ENCODE results near the gene EZR. TPM values are rescaled to one million over a fixed set of nuclear protein-coding genes. Genes with fewer than 3 reads are reported as not detected.

Gene EZR
- total RNA-seq, 1 experiment from 2014 or later = 375 TPM

GRCh38 chr6:158830736-158831135 is 11.6 kb upstream of the EZR start:
- no peak overlapping the region for H3K4me3 Mint-ChIP-seq
- DNase-seq = no peak

More at GRCh38 chr6:158830736-158831135, 11.6 kb upstream of the EZR start:
- H3K23me2 ChIP-seq (ENCODE audit: insufficient read length, low read depth, low read length, poor library complexity, severe bottlenecking) = no peaks in the 10 kb centered on the region
- TF ChIP-seq, protein P1, sequence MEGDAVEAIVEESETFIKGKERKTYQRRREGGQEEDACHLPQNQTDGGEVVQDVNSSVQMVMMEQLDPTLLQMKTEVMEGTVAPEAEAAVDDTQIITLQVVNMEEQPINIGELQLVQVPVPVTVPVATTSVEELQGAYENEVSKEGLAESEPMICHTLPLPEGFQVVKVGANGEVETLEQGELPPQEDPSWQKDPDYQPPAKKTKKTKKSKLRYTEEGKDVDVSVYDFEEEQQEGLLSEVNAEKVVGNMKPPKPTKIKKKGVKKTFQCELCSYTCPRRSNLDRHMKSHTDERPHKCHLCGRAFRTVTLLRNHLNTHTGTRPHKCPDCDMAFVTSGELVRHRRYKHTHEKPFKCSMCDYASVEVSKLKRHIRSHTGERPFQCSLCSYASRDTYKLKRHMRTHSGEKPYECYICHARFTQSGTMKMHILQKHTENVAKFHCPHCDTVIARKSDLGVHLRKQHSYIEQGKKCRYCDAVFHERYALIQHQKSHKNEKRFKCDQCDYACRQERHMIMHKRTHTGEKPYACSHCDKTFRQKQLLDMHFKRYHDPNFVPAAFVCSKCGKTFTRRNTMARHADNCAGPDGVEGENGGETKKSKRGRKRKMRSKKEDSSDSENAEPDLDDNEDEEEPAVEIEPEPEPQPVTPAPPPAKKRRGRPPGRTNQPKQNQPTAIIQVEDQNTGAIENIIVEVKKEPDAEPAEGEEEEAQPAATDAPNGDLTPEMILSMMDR (conservative IDR thresholded peaks at IDR 0.05) = no peak
- no peak overlapping the region for H2BK12ac ChIP-seq (ENCODE audit: insufficient read length, low read depth, low read length)
- no peaks in the 10 kb centered on the region for H3K79me1 ChIP-seq (ENCODE audit: insufficient read depth, low read depth, low read length, poor library complexity, severe bottlenecking)
- no peaks in the 10 kb centered on the region for H3K79me2 ChIP-seq (ENCODE audit: insufficient read depth, low read length)
- no peak overlapping the region for H4K5ac ChIP-seq (ENCODE audit: insufficient read length, low read depth, low read length)
- H3K4me1 ChIP-seq (ENCODE audit: insufficient read depth, low read length) = no peaks in the 10 kb centered on the region; the same call in 1 of the 2 replicates
- no peak overlapping the region for H2BK120ac ChIP-seq (ENCODE audit: low read depth, low read length, poor library complexity, severe bottlenecking)
- Mint-ChIP-seq H3K4me1 (peaks cover 25 to 26% of the 10 kb centered on the region in 2 experiments), H3K36me3 (ENCODE audit: insufficient read depth in 1 of 3, low read depth in 3 of 3) (no peaks in the 10 kb centered on the region; a peak in 1 of 7 replicates), H3K9me3 (peaks cover 0 to 3% of the 10 kb centered on the region in 2 experiments; a peak in 1 of 5 replicates), H3K27ac (no peak overlapping the region), H3K27me3 (ENCODE audit: low read depth) (no peaks in the 10 kb centered on the region)
- H2BK15ac ChIP-seq (ENCODE audit: low read depth, low read length) = no peak overlapping the region
- H3K14ac ChIP-seq (ENCODE audit: insufficient read depth, low read length) = no peak overlapping the region
- no peaks in the 10 kb centered on the region for H4K20me1 ChIP-seq (ENCODE audit: control insufficient read depth, insufficient read depth, insufficient read length)
- no peaks in the 10 kb centered on the region for H3K9me3 ChIP-seq (ENCODE audit: control insufficient read depth, low read depth, low read length)
- no peak overlapping the region for H2BK20ac ChIP-seq (ENCODE audit: low read depth, low read length, poor library complexity, severe bottlenecking)
- H3K4ac ChIP-seq (ENCODE audit: low read depth, low read length) = no peak overlapping the region
- no peak overlapping the region for H2BK5ac ChIP-seq (ENCODE audit: insufficient read length, low read length)
- no peak overlapping the region for H3K9ac ChIP-seq (ENCODE audit: extremely low read depth, insufficient read length, low read length)
- no peak overlapping the region for H3K23ac ChIP-seq (ENCODE audit: insufficient read length, low read depth, low read length)
- peak overlapping the region; percentile 39 for H3K18ac ChIP-seq (ENCODE audit: insufficient read length, low read depth, low read length)
- H3K4me2 ChIP-seq (ENCODE audit: insufficient read depth, insufficient read length, low read length) = no peak overlapping the region
- H4K8ac ChIP-seq (replicated peaks; ENCODE audit: insufficient read length, low read depth, low read length) = no peak overlapping the region
- H4K91ac ChIP-seq (ENCODE audit: insufficient read length, low read depth, low read length) = no peak overlapping the region
- H3K27ac ChIP-seq (ENCODE audit: insufficient read length, low read depth, low read length) = no peak overlapping the region
- no peak overlapping the region for H3T11ph ChIP-seq (ENCODE audit: low read length)
- no peaks in the 10 kb centered on the region for H3K27me3 ChIP-seq (ENCODE audit: insufficient read depth, low read length)
- no peak overlapping the region for H3K56ac ChIP-seq (ENCODE audit: insufficient read length, low read depth, low read length)
- WGBS (ENCODE audit: extremely low coverage, insufficient read length, low lambda C conversion rate) = no CpG with 5 or more reads among the region's 13 CpGs
- H2AFZ ChIP-seq (ENCODE audit: low read length) = no peak overlapping the region
- no peak overlapping the region for H2AK5ac ChIP-seq (ENCODE audit: insufficient read length, low read length)
